Ascending aorta (tissue), 2 donors: ENCODE measurements around the gene PLCH2. TPM values are rescaled to one million over a fixed set of nuclear protein-coding genes. Genes with fewer than 3 reads are reported as not detected.

ENCODE experiments used
- DNase-seq, 2 donors: peaks; one replicate each; pipeline ENCODE4 v3.0.0-alpha.2; 2019; ENCODE audit warnings: low spot score in 2 of 2
- H3K27ac ChIP-seq, 2 donors: fragments of 200-600 bp; sonication (generic); one replicate each; pipeline ENCODE4 v1.5.1; 2016 to 2017; ENCODE audit warnings: mild to moderate bottlenecking in 1 of 2
- H3K27me3 ChIP-seq: fragments of 200-600 bp; sonication (generic); one replicate; pipeline ENCODE4 v1.5.1; 2017
- H3K36me3 ChIP-seq, 2 donors: fragments of 200-600 bp; sonication (generic); one replicate each; pipeline ENCODE4 v1.5.1; 2016
- H3K4me1 ChIP-seq, 2 donors: fragments of 200-600 bp; sonication (generic); one replicate each; pipeline ENCODE4 v1.5.1; 2016 to 2017; ENCODE audit warnings: mild to moderate bottlenecking in 1 of 2
- H3K4me3 ChIP-seq, 2 donors: fragments of 200-600 bp; sonication (generic); one replicate each; pipeline ENCODE4 v1.5.1; 2016 to 2017; ENCODE audit warnings: mild to moderate bottlenecking in 1 of 2
- H3K9me3 ChIP-seq, 2 donors: fragments of 200-600 bp; sonication (generic); one replicate each; pipeline ENCODE4 v1.5.1; 2016
- CTCF ChIP-seq, 3 experiments: fragments of 200-600 bp in 2 of 3; fragments of 450-650 bp in 1 of 3; sonication (generic) in 2 of 3; IDR thresholded peaks; one replicate each; pipeline ENCODE4 v1.5.1; 2016 to 2019; ENCODE audit warnings: antibody characterized with exemption in 3 of 3, mild to moderate bottlenecking in 1 of 3, moderate library complexity in 1 of 3
- intact Hi-C: fragments of 100-400 bp; cut with DNase I; formaldehyde crosslinking; loops from one replicate; pipeline ENCODE4 v1.15.1; 2023
- total RNA-seq: library from RNA; depleted of rRNA; stranded (reverse); fragments of >200 nt; gene quantifications from one replicate; pipeline ENCODE4 v1.1.0, GENCODE V29; 2016

Gene PLCH2
- total RNA-seq, 1 donor from 2014 or later: not detected

DNA sequence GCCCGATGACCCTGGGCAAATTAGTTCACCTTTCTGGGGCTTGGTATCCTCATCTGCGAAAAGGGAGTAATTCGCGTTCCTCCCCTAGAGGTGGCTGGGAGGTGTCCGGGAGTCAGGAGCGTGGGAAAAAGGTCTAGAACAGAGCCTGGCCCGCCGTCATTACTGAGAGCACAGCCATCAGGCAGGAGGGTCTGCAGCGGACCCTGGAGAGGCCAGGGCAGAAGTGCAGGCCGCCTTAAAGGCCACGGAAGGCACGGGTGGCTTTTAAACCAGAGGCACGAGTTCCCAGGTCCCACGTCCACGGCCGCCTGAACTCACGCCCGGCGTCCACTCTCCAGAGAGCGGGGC is 49.5 kb downstream of the PLCH2 start:
- Histone ChIP-seq H3K27ac (peak overlapping the region; percentile 64 to 66), H3K36me3 (peaks cover 9 to 11% of the 10 kb centered on the region in 2 donors), H3K27me3 (no peaks in the 10 kb centered on the region), H3K4me3 (peak overlapping the region; percentile 75 to 80), H3K4me1 (peaks cover 29 to 48% of the 10 kb centered on the region in 2 donors), H3K9me3 (no peaks in the 10 kb centered on the region)
- intact Hi-C loops: loop anchor here (5.0 kb wide), 1 partner anchor 333 kb away; the partner anchor contains the start of gene FAAP20
- no peak for TF ChIP-seq CTCF (IDR thresholded peaks at IDR 0.05)
- DNase-seq: no peak

- peak within 1 kb of the TSS; percentile 75 to 80 for H3K4me3 ChIP-seq
- intact Hi-C loops: loop anchor here (1.0 to 5.0 kb wide), 6 partner anchors 22 to 334 kb away; partner anchors contain the start of genes FAAP20, MORN1, PRXL2B and RER1
- no peaks in the 10 kb centered on the region for H3K9me3 ChIP-seq
- H3K27me3 ChIP-seq: no peaks in the 10 kb centered on the region
- peaks cover 36 to 54% of the 10 kb centered on the region in 2 donors for H3K4me1 ChIP-seq
- DNase-seq: peak; percentile 68 to 96
- H3K27ac ChIP-seq: peak within 1 kb of the TSS; percentile 66 to 68
- no peak for TF ChIP-seq CTCF (IDR thresholded peaks at IDR 0.05)
- peaks cover 3 to 5% of the 10 kb centered on the region in 2 donors for H3K36me3 ChIP-seq
Observed at GRCh38 chr1:2525920-2526823, 50.1 kb downstream of the PLCH2 start, which contains the start of gene PANK4. PANK4 (minus strand) TSS chr1:2526596; CDS start chr1:2526587, 9 bp downstream.

- Histone ChIP-seq H3K4me1 (peaks cover 37 to 58% of the 10 kb centered on the region in 2 donors), H3K27me3 (no peaks in the 10 kb centered on the region), H3K9me3 (no peaks in the 10 kb centered on the region), H3K36me3 (no peaks in the 10 kb centered on the region), H3K27ac (peak overlapping the region; percentile 46 to 68), H3K4me3 (peak overlapping the region; percentile 75 to 80)
- DNase-seq: peak in 1 of 2 donors; percentile 72
- intact Hi-C loops: loop anchor here (1.0 to 5.0 kb wide), 6 partner anchors 21 to 335 kb away; partner anchors contain the start of genes FAAP20, MORN1, PRXL2B and RER1
- no peak for TF ChIP-seq CTCF (IDR thresholded peaks at IDR 0.05)
Observed at GRCh38 chr1:2526824-2527555, 50.9 kb downstream of the PLCH2 start.

- Histone ChIP-seq H3K4me3 (peak overlapping the region in 1 of 2 donors; percentile 75), H3K36me3 (no peaks in the 10 kb centered on the region), H3K9me3 (no peaks in the 10 kb centered on the region), H3K4me1 (peaks cover 37 to 63% of the 10 kb centered on the region in 2 donors), H3K27ac (peak overlapping the region; percentile 20 to 46), H3K27me3 (no peaks in the 10 kb centered on the region)
- intact Hi-C loops: loop anchor here (2.0 to 5.0 kb wide), 2 partner anchors 115 to 335 kb away; partner anchors contain the start of gene FAAP20
- no peak for TF ChIP-seq CTCF (IDR thresholded peaks at IDR 0.05)
- DNase-seq: no peak
Observed at GRCh38 chr1:2527556-2527860, 51.4 kb downstream of the PLCH2 start.

DNA sequence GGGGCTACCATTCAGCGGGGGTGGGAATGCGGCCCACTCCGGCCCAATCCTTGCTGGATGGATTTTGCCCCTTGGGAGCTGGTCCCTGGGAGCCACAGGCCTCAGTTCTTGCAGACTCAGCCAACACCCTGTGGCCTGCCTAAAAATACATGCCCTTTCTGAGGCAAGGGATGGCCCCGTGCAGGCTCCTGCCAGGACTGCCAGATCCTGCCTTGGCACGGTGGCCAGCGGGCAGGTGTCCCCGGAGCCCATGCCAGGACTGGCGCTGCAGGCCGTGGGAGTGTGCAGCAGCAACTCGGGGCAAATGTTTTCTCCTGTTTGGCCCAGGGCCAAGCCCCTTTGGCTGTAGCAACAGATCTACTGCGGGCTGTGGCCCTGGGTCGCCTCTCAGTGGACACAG is 51.9 kb downstream of the PLCH2 start:
- intact Hi-C loops: loop anchor here (1.0 to 5.0 kb wide), 2 partner anchors 116 to 336 kb away; partner anchors contain the start of genes FAAP20 and PEX10
- DNase-seq: peak in 1 of 2 donors; percentile 77
- Histone ChIP-seq H3K27ac (peak overlapping the region; percentile 20 to 46), H3K4me1 (peaks cover 37 to 64% of the 10 kb centered on the region in 2 donors), H3K36me3 (no peaks in the 10 kb centered on the region), H3K4me3 (no peak overlapping the region), H3K9me3 (no peaks in the 10 kb centered on the region), H3K27me3 (no peaks in the 10 kb centered on the region)
- no peak for TF ChIP-seq CTCF (IDR thresholded peaks at IDR 0.05)
